Ishikawa (cell line): ENCODE data around the gene TREML4.

Source experiments
- CEBPB ChIP-seq: IDR thresholded peaks from 2 replicates; pipeline ENCODE4 v1.6.1; 2012
- CREB1 ChIP-seq: IDR thresholded peaks from 2 replicates; pipeline ENCODE4 v1.6.1; 2012; ENCODE audit warnings: low read depth
- EGR1 ChIP-seq: IDR thresholded peaks from 2 replicates; pipeline ENCODE4 v1.6.1; 2012
- EP300 ChIP-seq: IDR thresholded peaks from 2 replicates; pipeline ENCODE4 v1.6.1; 2012; ENCODE audit warnings: borderline replicate concordance
- FOXM1 ChIP-seq: IDR thresholded peaks from 2 replicates; pipeline ENCODE4 v1.6.1; 2012; ENCODE audit warnings: low read depth, borderline replicate concordance
- MAX ChIP-seq: IDR thresholded peaks from 2 replicates; pipeline ENCODE4 v1.6.1; 2012
- NFIC ChIP-seq: IDR thresholded peaks from 2 replicates; pipeline ENCODE4 v1.6.1; 2012
- RAD21 ChIP-seq: IDR thresholded peaks from 2 replicates; pipeline ENCODE4 v1.6.1; 2012; ENCODE audit warnings: low read depth
- REST ChIP-seq: IDR thresholded peaks from 2 replicates; pipeline ENCODE4 v1.6.1; 2012; ENCODE audit warnings: low read depth, mild to moderate bottlenecking
- TAF1 ChIP-seq: IDR thresholded peaks from 2 replicates; pipeline ENCODE4 v1.6.1; 2012; ENCODE audit warnings: low read depth, mild to moderate bottlenecking
- TCF12 ChIP-seq: IDR thresholded peaks from 2 replicates; pipeline ENCODE4 v1.6.1; 2012; ENCODE audit warnings: low read depth
- TEAD4 ChIP-seq: IDR thresholded peaks from 2 replicates; pipeline ENCODE4 v1.6.1; 2012
- USF1 ChIP-seq: IDR thresholded peaks from 2 replicates; pipeline ENCODE4 v1.6.1; 2012
- YY1 ChIP-seq: IDR thresholded peaks from 2 replicates; pipeline ENCODE4 v1.6.1; 2012; ENCODE audit warnings: low read depth
- ZBTB7A ChIP-seq: IDR thresholded peaks from 2 replicates; pipeline ENCODE4 v1.6.1; 2012; ENCODE audit warnings: low read depth

The TREML4 gene

GRCh38 chr6:41199552-41200246, 28.4 kb upstream of the TREML4 start:
- TF ChIP-seq CREB1 (no peak), EP300 (no peak)

- TF ChIP-seq EGR1 (no peak), CREB1 (no peak), NFIC (no peak), MAX (no peak)
Measured at GRCh38 chr6:41200296-41200900, 27.8 kb upstream of the TREML4 start.

GRCh38 chr6:41200901-41201763, 27.0 kb upstream of the TREML4 start, which contains the start of gene TREML2:
TSS of gene TREML2 (minus strand) at chr6:41201149. CDS start at chr6:41201008, 141 bp downstream.
- no peak for TF ChIP-seq FOXM1
- TF ChIP-seq YY1 = no peak

- TF ChIP-seq REST = no peak
Measured at GRCh38 chr6:41201764-41202173, 26.4 kb upstream of the TREML4 start.

GRCh38 chr6:41204156-41204555, 24.0 kb upstream of the TREML4 start:
- TF ChIP-seq FOXM1 = no peak
- no peak for TF ChIP-seq NFIC
- TF ChIP-seq ZBTB7A = no peak
- no peak for TF ChIP-seq EP300
- TF ChIP-seq USF1 = no peak
- TF ChIP-seq RAD21 = no peak
- TF ChIP-seq TAF1 = no peak
- no peak for TF ChIP-seq TEAD4
- no peak for TF ChIP-seq TCF12
- no peak for TF ChIP-seq MAX
- no peak for TF ChIP-seq REST
- TF ChIP-seq EGR1 = no peak
- no peak for TF ChIP-seq CEBPB
- no peak for TF ChIP-seq CREB1
- TF ChIP-seq YY1 = no peak

- TF ChIP-seq USF1 (no peak), YY1 (no peak), MAX (no peak), NFIC (no peak), REST (no peak), TCF12 (no peak), EP300 (no peak)
Measured at GRCh38 chr6:41208439-41209106, 19.6 kb upstream of the TREML4 start.
